Activated naive CD8-positive, alpha-beta T cell (primary cell): ENCODE data around the gene FLVCR1.
"Not testable (repeated sequence)": the region's sequence is repeated elsewhere in the genome, so short reads cannot be mapped to it uniquely, and the experiment has no call there.

Experiments used
- H3K27ac Mint-ChIP-seq: one replicate; pipeline ENCODE4 v1.8.0; 2021; ENCODE audit warnings: mixed read lengths
- H3K27me3 Mint-ChIP-seq: one replicate; pipeline ENCODE4 v1.8.0; 2021; ENCODE audit warnings: mixed read lengths
- H3K36me3 Mint-ChIP-seq: one replicate; pipeline ENCODE4 v1.8.0; 2021; ENCODE audit warnings: mixed read lengths
- H3K4me1 Mint-ChIP-seq: one replicate; pipeline ENCODE4 v1.8.0; 2021; ENCODE audit warnings: low read depth, mixed read lengths
- H3K4me3 Mint-ChIP-seq: one replicate; pipeline ENCODE4 v1.8.0; 2021; ENCODE audit warnings: mild to moderate bottlenecking, mixed read lengths
- H3K9me3 Mint-ChIP-seq: one replicate; pipeline ENCODE4 v1.8.0; 2021; ENCODE audit warnings: low read depth, mixed read lengths

FLVCR1 gene

DNA sequence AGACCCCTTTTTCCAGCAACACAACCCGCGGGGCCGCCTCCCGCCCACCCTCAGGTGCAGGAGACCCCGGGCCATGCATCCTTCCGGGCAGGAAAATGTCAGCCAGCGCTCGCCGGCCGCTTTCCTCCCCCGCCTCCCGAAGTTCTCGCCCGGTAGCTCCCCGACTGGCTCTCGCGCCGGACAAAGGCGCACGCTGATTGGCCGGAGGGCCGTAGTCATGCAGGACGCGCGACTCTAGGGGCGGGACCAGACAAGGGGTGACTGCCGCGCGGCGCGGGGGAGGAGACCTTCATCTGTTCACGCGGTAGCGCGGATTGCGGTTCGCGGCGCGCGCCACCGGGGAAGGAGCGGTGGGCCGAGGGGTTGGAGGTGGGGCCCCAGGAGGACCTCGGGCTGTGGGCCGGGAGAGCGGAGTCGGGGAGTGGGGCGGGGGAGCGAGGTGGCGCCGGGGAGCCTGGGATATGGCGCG, at the start of gene FLVCR1:
Gene FLVCR1 (plus strand): TSS at position 284 of the 469 bp plus-strand sequence. CDS start 178 bp downstream, at position 462.
- no peaks in the 10 kb centered on the region for H3K9me3 Mint-ChIP-seq
- peak within 1 kb of the TSS; percentile 62 for H3K4me3 Mint-ChIP-seq

DNA sequence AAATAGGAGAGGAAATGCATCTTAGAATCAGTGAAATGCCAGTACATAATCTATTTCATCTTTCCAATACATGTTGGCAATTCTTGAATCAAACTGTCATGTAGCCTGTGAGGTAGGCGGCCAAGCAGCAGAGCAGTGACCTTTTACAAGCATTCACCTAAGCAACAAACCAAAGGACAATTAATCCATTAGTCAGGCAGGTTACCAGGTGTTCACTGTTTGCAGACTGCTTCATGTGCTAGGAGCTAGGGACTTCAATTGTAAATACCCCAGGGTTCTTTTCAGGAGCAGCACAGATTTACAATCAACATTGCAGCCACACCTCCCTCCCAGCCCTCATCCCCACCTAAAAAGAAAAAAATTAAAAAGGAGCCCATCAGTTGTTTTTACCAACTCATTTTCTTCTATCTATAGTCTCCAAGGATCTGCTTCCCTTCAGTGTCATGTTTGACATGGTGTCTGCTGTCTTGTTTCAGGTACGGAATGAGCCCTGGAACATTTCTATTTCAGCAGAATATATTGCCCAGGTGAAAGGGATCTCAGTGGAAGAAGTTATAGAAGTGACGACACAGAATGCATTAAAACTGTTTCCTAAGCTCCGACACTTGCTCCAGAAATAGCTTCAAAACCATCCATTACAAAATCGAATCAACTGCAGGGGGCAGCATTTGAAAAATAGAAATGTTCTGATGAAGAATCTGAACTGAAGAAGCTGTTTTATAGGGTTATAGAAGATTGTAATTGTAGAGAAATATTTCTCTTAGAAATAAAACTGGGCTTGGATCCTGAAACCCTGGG, 43.3 kb upstream of the FLVCR1 start:
- Mint-ChIP-seq H3K4me1 (no peaks in the 10 kb centered on the region), H3K27me3 (no peaks in the 10 kb centered on the region), H3K4me3 (no peak overlapping the region), H3K36me3 (peaks cover 5% of the 10 kb centered on the region), H3K9me3 (no peaks in the 10 kb centered on the region), H3K27ac (no peak overlapping the region)

More for the DNA sequence above, at the start of gene FLVCR1:
- Mint-ChIP-seq H3K36me3 (peaks cover 9% of the 10 kb centered on the region), H3K4me1 (peaks cover 18% of the 10 kb centered on the region), H3K27ac (peak within 1 kb of the TSS; percentile 84), H3K27me3 (no peaks in the 10 kb centered on the region)

DNA sequence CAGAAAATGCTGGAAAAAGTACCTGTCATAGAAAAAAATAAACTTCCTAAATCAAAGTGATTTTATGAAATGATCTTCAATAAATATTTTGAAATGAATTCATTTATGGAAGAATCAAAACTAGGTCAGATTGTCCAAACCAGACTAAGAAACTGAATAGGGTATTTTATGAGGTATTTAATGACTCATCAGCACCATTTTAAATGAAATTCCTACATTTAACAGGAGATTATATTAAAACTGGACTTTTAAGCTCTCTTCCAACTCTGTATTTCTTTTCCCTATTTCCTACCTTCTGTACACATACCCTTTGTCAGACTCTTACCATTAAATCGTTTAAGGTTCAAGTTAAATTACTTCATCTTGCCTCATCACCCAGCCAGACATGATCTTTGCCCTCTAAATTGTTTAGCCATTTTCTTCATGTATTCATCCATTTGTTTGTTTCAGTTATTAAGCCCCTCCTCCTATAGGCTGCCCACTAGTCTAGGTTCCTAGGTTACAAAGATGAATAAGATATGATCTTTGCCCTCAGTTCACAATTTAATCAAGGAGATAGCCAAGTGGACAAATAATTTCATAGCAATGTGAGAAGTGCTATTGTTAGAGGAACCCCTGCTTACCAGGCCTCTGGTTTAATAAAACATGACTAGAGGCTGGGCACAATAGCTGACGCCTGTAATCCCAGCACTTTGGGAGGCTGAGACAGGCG, 41.4 kb upstream of the FLVCR1 start:
- Mint-ChIP-seq H3K36me3 (peaks cover 5% of the 10 kb centered on the region), H3K27ac (no peak overlapping the region), H3K9me3 (no peaks in the 10 kb centered on the region), H3K27me3 (no peaks in the 10 kb centered on the region), H3K4me1 (no peaks in the 10 kb centered on the region), H3K4me3 (no peak overlapping the region)

DNA sequence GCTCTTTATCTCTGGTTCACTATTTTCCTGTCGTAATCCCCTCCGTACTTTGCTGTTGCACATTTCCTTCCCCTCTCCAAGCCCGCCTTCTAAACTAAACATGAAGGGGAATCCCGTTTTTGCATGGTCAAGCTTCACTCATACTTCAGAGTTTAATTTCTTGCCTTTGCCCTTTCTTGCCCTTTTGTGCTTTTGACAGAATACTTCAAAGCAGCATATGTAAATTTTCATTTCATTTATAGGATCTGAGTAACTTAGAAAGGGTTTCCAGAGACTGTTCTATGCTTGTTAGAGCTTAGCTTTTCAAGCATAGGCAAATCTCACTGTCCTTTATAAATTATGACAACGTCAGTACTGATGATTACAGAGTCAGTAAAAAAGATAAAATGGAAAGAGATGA, 38.3 kb upstream of the FLVCR1 start:
- peaks cover 5% of the 10 kb centered on the region for H3K36me3 Mint-ChIP-seq
- H3K27ac Mint-ChIP-seq, result no peak overlapping the region
- H3K4me1 Mint-ChIP-seq, result no peaks in the 10 kb centered on the region
- H3K9me3 Mint-ChIP-seq, result no peaks in the 10 kb centered on the region
- no peak overlapping the region for H3K4me3 Mint-ChIP-seq
- no peaks in the 10 kb centered on the region for H3K27me3 Mint-ChIP-seq

DNA sequence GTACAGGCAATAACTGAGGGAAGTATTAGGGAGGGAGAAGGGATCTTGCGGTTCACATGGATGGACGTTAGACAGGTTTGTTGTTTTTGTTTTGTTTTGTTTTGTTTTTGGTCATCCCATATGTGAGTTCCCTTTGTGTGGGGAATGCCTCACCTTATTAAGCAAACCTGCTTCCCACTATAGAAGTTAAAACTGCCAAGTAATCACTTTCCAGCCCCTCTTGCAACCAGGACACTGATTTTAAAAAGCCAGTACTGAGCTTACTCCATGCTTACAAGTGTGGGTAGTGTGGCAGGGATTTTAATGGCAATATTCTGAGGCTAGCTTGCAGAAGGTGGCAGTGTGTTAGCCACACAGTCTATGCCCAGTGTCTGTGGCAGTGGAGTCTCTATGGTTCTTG, 37.1 kb upstream of the FLVCR1 start:
- no peaks in the 10 kb centered on the region for H3K4me1 Mint-ChIP-seq
- no peak overlapping the region for H3K4me3 Mint-ChIP-seq
- H3K36me3 Mint-ChIP-seq, result peaks cover 6% of the 10 kb centered on the region
- H3K27me3 Mint-ChIP-seq, result no peaks in the 10 kb centered on the region
- H3K9me3 Mint-ChIP-seq, result peaks cover 5% of the 10 kb centered on the region
- no peak overlapping the region for H3K27ac Mint-ChIP-seq

DNA sequence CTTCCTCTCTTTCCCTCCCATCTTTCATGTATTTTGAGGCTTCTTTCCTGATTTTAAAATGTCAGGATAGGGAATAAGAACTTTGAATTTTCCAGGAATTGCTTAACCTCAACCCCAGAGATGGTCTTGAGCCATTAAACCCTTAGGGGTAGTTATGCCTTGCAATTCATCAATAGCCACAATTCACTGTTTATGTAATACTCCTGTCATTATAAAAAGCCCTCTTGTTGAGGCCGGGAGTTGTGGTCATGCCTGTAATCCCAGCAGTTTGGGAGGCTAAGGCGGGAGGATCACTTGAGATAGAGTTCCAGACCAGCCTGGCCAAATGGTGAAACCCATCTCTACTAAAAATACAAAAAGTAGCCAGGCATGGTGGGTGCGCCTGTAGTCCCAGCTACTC, 35.1 kb upstream of the FLVCR1 start:
- Mint-ChIP-seq H3K36me3 (peaks cover 8% of the 10 kb centered on the region), H3K27ac (no peak overlapping the region), H3K9me3 (peaks cover 8% of the 10 kb centered on the region), H3K4me3 (no peak overlapping the region), H3K4me1 (no peaks in the 10 kb centered on the region), H3K27me3 (no peaks in the 10 kb centered on the region)

DNA sequence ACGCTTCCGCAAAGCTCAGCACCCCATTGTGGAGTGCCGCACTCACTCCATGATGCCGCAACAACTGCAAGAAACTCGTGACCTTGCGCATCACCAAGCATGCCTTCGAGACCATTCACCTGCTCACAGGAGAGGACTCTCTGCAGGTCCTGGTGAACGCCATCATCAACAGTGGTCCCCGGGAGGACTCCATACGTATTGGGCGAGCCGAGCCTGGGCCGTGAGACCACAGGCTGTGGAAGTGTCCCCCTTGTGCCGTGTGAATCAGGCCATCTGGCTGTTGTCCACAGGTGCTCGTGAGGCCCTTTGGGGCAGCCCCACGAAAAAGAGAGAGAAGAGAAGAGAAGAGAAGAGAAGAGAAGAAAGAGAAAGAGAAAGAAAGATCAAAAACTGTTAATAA, 33.9 kb upstream of the FLVCR1 start:
- no peaks in the 10 kb centered on the region for H3K27me3 Mint-ChIP-seq

DNA sequence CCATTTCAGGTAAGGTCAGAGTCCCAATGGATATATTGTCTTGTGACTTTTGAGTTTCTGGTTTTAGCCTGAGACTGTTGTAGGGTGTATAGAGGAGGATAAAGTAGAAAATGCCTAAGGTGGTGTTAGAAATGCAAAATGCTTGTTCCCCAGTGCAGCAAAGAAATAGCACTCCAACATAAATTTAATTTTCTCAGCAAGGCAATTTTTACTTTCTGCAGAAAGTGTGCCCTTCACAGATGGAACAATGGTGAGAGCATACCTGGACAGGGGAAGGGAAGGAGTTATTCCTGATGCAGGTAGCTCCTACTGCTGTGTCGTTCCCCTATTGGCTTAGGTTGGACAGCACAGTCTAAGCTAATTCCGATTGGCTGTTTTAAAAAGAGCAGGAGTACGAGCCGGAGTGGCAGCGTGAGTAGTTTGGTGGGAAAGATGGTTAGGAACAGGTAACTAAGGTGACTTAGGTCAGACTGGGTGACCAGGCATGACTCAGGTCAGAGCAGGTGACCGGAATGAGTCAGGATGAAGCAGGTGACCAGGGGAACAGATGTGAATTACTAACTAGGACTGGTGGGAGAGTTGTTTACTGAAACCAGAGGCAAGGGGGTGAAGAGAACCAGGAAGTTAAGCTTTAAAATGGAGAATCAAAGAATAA, 32.1 kb upstream of the FLVCR1 start:
- H3K4me3 Mint-ChIP-seq, result no peak overlapping the region
- H3K27ac Mint-ChIP-seq, result no peak overlapping the region
- H3K9me3 Mint-ChIP-seq, result peaks cover 8% of the 10 kb centered on the region
- no peaks in the 10 kb centered on the region for H3K4me1 Mint-ChIP-seq
- no peaks in the 10 kb centered on the region for H3K27me3 Mint-ChIP-seq
- peaks cover 8% of the 10 kb centered on the region for H3K36me3 Mint-ChIP-seq

More for the DNA sequence above, 33.9 kb upstream of the FLVCR1 start:
- peaks cover 8% of the 10 kb centered on the region for H3K36me3 Mint-ChIP-seq
- no peaks in the 10 kb centered on the region for H3K4me1 Mint-ChIP-seq
- no peak overlapping the region for H3K4me3 Mint-ChIP-seq
- peaks cover 8% of the 10 kb centered on the region for H3K9me3 Mint-ChIP-seq
- no peak overlapping the region for H3K27ac Mint-ChIP-seq

DNA sequence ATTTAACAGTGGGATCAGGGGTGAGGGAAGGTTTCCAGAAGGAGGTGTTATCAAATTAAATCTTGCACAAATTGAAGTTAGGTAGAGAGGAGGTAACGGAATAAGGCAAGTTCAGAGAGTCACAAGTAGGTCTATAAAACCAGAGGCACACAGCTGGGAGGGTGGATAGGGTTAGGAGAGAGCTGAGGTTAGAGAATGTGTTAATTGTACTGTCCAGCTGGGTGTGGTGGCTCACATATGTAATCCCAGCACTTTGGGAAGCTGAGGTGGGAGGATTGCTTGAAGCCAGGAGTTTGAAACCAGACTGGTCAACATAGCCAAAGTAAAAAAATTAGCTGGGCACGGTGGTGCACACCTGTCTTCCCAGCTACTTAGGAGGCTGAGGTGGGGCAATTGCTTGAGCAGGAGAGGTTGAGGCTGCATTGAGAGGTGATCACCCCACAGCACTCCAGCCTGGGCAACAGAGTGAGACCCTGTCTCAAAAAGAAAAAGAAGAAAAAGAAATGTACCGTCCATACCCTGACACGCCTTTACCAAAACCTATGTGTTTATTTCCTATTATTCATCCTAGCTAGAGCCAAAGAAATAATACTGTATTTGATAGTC, 30.8 kb upstream of the FLVCR1 start:
- H3K9me3 Mint-ChIP-seq, result peaks cover 8% of the 10 kb centered on the region
- no peaks in the 10 kb centered on the region for H3K27me3 Mint-ChIP-seq
- no peak overlapping the region for H3K27ac Mint-ChIP-seq
- H3K4me1 Mint-ChIP-seq, result no peaks in the 10 kb centered on the region
- H3K36me3 Mint-ChIP-seq, result peaks cover 8% of the 10 kb centered on the region
- H3K4me3 Mint-ChIP-seq, result no peak overlapping the region

DNA sequence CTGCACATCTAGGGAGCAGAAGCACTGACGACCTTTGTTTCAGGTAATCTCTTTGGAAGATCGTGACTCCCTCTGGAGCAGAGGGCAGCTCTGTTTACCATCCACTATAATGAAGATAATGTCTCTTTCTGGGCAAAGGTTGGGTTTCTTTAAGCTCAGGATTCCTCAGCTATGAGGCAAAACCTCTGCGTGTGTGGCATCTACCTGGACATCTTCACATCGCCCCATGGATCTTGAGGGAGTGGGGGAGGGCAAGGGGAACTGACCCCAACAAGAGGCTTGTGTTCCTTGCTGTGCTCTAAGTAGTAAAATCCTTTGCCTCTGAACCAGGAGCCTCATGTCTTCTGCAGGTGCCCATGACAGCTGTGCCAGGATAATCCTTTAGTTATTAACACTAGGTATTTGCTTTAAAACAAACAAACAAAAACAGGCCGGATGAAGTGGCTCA, 30.2 kb upstream of the FLVCR1 start:
- Mint-ChIP-seq H3K27me3 (no peaks in the 10 kb centered on the region), H3K36me3 (peaks cover 8% of the 10 kb centered on the region), H3K27ac (no peak overlapping the region), H3K4me3 (no peak overlapping the region), H3K9me3 (peaks cover 8% of the 10 kb centered on the region), H3K4me1 (no peaks in the 10 kb centered on the region)

DNA sequence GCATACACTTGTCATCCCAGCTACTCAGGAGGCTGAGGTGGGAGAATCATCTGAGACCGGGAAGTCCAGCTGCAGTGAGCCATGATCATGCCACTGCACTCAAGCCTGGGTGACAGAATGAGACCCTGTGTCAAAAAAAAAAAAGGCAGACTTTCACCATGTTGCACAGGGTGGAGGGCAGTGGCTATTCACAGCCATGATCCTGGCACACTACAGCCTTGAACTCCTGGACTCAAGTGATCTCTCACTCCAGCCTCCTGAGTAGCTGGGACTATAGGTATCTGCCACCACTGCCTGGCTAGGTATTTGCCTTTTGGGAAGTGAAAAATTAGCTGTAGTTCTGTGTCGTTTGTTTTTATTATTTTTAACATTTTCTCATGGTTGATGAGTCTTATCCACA, 29.7 kb upstream of the FLVCR1 start:
- no peak overlapping the region for H3K27ac Mint-ChIP-seq

DNA sequence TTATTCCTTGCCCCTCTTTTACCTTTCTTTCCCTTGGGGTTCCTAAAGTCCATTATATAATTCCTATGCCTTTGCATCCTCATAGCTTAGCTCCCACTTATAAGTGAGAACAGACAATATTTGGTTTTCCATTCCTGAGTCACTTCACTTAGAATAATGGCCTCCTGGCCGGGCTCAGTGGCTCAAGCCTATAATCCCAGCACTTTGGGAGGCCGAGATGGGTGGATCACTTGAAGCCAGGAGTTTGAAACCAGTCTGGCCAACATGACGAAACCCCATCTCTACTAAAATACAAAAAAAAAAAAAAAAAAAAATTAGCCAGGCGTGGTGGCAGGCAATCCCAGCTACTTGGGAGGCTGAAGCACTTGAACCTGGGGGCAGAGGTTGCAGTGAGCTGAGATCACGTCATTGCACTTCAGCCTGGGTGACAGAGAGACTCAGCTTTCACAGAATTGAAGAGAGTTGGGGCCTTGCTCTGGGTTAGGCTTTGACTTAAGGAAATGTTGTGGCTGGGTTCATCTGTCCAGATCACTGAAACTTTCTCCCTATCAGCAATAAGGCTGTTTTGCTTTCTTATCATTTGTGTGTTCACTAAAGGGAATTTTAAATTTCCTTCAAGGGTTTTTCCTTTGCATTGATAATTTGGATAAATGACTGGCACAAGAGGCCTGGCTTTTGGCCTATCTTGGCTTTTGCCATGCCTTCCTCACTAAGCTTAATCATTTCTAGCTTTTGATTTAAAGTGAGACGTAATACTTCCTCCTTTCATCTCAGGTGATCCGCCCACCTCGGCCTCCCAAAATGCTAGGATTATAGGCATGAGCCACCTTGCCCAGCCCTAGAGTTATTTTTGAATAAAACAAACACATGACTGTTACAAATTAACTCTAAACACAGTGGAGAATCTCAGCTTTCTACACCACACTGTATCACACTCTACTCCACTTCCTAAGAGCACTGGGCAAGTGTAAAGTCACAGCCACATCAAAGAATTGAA, 24.6 kb upstream of the FLVCR1 start:
- not testable (repeated sequence) for H3K27ac Mint-ChIP-seq, H3K4me1 Mint-ChIP-seq, H3K36me3 Mint-ChIP-seq, H3K4me3 Mint-ChIP-seq, H3K27me3 Mint-ChIP-seq, H3K9me3 Mint-ChIP-seq

More for the DNA sequence above, 29.7 kb upstream of the FLVCR1 start:
- Mint-ChIP-seq H3K27me3 (no peaks in the 10 kb centered on the region), H3K4me3 (no peak overlapping the region), H3K4me1 (no peaks in the 10 kb centered on the region), H3K36me3 (peaks cover 8% of the 10 kb centered on the region), H3K9me3 (peaks cover 8% of the 10 kb centered on the region)

DNA sequence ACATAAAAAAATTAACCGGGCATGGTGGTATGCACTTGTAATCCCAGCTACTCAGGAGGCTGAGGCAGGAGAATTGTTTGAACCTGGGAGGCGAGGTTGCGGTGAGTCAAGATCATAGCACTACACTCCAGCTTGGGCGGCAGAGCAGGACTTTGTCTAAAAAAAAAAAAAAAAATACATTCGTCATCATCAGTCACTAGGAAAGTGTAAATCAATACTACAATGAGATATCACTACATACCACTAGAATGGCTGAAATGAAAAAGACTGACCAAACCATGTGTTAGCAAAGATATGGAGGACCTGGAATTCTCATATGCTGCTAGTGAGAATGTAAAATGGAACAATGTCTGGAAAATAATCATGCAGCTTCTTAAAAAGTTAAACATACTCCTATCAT, 19.9 kb upstream of the FLVCR1 start:
- no peaks in the 10 kb centered on the region for H3K9me3 Mint-ChIP-seq
- H3K4me3 Mint-ChIP-seq, result no peak overlapping the region
- no peaks in the 10 kb centered on the region for H3K4me1 Mint-ChIP-seq
- H3K27me3 Mint-ChIP-seq, result no peaks in the 10 kb centered on the region
- no peaks in the 10 kb centered on the region for H3K36me3 Mint-ChIP-seq
- no peak overlapping the region for H3K27ac Mint-ChIP-seq

DNA sequence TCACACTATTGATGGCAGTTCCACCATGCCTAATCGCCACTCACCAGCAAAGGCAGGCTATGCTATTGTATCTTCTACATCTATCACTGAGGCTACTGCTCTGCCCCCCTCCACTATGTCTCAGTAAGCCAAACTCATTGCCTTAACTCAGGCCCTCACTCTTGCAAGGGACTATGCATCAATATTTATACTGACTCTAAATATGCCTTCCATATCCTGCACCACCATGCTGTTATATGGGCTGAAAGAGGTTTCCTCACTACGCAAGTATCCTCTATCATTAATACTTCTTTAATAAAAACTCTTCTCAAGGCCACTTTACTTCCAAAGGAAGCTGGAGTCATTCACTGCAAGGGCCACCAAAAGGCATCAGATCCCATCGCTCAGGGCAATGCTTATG, 13.6 kb upstream of the FLVCR1 start:
- H3K27ac Mint-ChIP-seq, H3K9me3 Mint-ChIP-seq, H3K36me3 Mint-ChIP-seq, H3K4me3 Mint-ChIP-seq, H3K4me1 Mint-ChIP-seq, H3K27me3 Mint-ChIP-seq: not testable (repeated sequence)
